ENCODE results near the gene APRT. TPM values are rescaled to one million over a fixed set of nuclear protein-coding genes. Genes with fewer than 3 reads are reported as not detected.

APRT gene
- total RNA-seq, 4 donors from 2014 or later: 60.6 to 141 (median 98.6) TPM

DNA sequence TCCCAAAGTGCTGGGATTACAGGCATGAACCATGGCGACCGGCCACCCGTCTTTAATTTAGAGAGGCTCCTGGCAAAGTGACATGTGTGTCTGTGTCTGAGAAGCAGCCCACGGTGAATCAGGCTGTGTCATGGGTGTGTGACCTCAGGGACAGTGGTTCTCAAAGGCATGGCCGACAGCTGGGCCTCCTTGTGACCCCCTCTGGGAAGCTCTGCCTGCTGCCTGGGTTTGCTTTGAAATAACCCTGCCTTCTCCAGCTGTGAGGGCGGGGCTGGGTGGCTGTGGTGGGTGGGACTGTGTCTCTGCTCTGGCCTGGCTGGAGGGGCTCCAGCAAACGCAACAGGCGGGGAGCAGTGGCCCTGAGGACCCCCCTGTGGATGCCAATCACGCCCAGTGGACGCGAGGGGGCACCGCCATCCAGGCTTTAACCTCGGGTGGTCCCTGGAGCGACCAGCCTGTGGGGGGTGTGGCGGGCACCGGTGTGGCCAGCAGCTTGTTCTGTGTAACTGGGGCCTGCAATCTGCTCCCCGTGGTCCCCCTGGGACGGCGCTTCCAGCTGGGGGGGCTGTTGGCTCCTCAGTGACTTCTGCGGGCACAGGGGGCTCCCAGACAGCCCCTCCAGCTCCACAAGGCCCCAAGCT lies 8.8 kb upstream of the APRT start:
- no peak for DNase-seq (ENCODE audit: extremely low spot score)
- Histone ChIP-seq H3K4me3 (no peak overlapping the region), H3K9me3 (no peaks in the 10 kb centered on the region), H3K36me3 (peaks cover 22 to 53% (median 41%) of the 10 kb centered on the region in 4 donors), H3K4me1 (no peaks in the 10 kb centered on the region), H3K27ac (replicated peaks in 1 of 4) (no peak overlapping the region), H3K27me3 (no peaks in the 10 kb centered on the region)
- intact Hi-C loops (cut with DNase I): no loop called here
- 73% methylated on average over 7 of the region's 20 CpGs for WGBS
- TF ChIP-seq, protein P1, sequence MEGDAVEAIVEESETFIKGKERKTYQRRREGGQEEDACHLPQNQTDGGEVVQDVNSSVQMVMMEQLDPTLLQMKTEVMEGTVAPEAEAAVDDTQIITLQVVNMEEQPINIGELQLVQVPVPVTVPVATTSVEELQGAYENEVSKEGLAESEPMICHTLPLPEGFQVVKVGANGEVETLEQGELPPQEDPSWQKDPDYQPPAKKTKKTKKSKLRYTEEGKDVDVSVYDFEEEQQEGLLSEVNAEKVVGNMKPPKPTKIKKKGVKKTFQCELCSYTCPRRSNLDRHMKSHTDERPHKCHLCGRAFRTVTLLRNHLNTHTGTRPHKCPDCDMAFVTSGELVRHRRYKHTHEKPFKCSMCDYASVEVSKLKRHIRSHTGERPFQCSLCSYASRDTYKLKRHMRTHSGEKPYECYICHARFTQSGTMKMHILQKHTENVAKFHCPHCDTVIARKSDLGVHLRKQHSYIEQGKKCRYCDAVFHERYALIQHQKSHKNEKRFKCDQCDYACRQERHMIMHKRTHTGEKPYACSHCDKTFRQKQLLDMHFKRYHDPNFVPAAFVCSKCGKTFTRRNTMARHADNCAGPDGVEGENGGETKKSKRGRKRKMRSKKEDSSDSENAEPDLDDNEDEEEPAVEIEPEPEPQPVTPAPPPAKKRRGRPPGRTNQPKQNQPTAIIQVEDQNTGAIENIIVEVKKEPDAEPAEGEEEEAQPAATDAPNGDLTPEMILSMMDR (IDR thresholded peaks at IDR 0.05): no peak
- TF ChIP-seq POLR2AphosphoS5 (IDR thresholded peaks at IDR 0.05): no peak

DNA sequence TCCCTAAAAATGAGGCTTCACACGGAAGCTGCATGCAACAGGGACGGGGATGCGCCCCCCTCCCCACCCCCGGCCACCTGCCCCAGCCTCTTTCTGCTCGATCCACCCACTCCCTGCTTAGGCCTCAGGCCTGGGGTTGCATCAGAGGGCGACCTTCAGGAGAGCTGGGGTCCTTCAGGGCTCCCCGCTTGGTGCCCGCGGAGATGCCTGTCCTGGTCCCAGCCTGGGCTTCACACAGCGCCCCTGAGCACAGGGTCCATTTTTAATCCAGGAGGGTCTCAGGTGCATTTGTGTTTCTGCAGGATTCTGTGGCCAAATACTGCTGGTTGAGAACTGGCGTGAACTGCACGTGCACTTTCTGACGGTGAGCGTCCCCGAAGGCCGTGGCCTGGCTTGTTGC lies 7.4 kb upstream of the APRT start:
- intact Hi-C loops (cut with DNase I): loop anchor here (10.0 kb wide), 1 partner anchor 356 kb away; the partner anchor contains the start of gene CDH15
- H3K27ac ChIP-seq (replicated peaks in 1 of 4): no peak overlapping the region
- no peaks in the 10 kb centered on the region for H3K27me3 ChIP-seq
- no peak for DNase-seq (ENCODE audit: extremely low spot score)
- 90% methylated on average over 16 of the region's 16 CpGs for WGBS
- no peak overlapping the region for H3K4me3 ChIP-seq
- H3K36me3 ChIP-seq: peaks cover 13 to 39% (median 33%) of the 10 kb centered on the region in 4 donors
- no peaks in the 10 kb centered on the region for H3K9me3 ChIP-seq
- TF ChIP-seq, protein P1 (IDR thresholded peaks at IDR 0.05): no peak
- TF ChIP-seq POLR2AphosphoS5 (IDR thresholded peaks at IDR 0.05) (no peak), POLR2A (IDR thresholded peaks at IDR 0.05; ENCODE audit: low read depth) (no peak), EP300 (IDR thresholded peaks at IDR 0.05) (no peak)
- no peaks in the 10 kb centered on the region for H3K4me1 ChIP-seq

DNA sequence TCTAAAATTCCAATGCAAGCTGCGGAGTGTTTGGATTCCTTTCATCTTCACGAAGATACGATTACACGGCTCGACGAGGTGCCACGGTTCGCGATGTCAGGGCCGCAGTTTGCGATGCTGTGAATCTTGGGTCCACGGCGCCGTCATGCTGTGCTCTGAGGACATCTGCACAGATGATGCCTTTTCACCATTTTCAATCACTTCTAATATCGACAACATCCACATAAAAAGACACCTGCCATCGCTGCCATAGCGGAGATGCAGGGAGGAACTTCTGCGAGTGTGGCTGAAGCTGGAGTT lies 6.8 kb upstream of the APRT start:
- WGBS: 82% methylated on average over 18 of the region's 18 CpGs
- H3K27ac ChIP-seq (replicated peaks in 1 of 4): no peak overlapping the region
- TF ChIP-seq POLR2AphosphoS5 (IDR thresholded peaks at IDR 0.05) (no peak), POLR2A (IDR thresholded peaks at IDR 0.05; ENCODE audit: low read depth) (no peak), EP300 (IDR thresholded peaks at IDR 0.05) (no peak)
- TF ChIP-seq, protein P1 (IDR thresholded peaks at IDR 0.05): no peak
- no peak for DNase-seq (ENCODE audit: extremely low spot score)
- H3K36me3 ChIP-seq: peaks cover 12 to 33% (median 29%) of the 10 kb centered on the region in 4 donors
- no peak overlapping the region for H3K4me3 ChIP-seq
- H3K27me3 ChIP-seq: no peaks in the 10 kb centered on the region
- peaks cover 0 to 2% (median under 1%) of the 10 kb centered on the region in 4 donors for H3K4me1 ChIP-seq
- no peaks in the 10 kb centered on the region for H3K9me3 ChIP-seq
- intact Hi-C loops (cut with DNase I): loop anchor here (10.0 kb wide), 1 partner anchor 356 kb away; the partner anchor contains the start of gene CDH15

DNA sequence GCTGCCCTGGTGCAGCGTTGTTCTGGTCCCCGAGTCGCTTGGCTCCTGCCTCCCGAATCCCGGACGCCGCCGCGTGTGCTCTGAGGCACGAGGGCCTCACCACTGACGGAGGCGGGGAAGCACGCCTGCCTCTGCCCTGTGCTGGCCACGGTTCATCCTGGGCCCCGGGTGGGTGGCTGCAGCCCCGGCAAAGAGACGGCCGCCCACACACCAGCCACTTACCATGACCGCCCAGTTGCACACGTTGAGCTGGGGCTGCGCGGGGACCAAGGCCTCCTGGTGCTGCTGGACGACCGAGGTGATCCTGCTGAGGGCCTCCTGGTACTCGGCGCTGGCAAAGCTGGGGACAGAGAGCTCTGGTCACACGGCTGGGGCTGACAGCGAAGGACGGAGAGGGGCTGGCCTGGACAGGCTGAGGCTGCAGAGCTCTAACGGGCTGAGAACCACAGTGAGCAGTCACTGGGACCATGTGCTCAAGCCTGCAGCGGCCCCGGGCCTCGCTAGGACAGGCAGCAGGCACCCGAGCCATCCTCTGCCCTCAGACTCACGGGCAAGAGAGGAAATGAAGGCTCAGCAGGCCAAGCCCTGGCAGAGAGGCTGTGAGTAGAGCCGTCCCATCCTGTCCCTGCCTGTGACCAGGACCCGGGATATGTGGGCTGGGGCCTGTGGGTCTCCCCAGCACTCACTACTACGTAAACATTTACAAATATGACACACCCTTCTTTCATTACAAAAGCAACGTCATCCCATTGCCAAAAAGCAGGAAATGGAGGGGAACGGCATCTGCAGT lies 6.3 kb upstream of the APRT start:
- WGBS: 78% methylated on average over 21 of the region's 40 CpGs
- Histone ChIP-seq H3K4me1 (peaks cover 1 to 7% (median 6%) of the 10 kb centered on the region in 4 donors), H3K27me3 (no peaks in the 10 kb centered on the region), H3K36me3 (peaks cover 12 to 31% (median 26%) of the 10 kb centered on the region in 4 donors), H3K27ac (replicated peaks in 1 of 4) (no peak overlapping the region), H3K9me3 (no peaks in the 10 kb centered on the region), H3K4me3 (no peak overlapping the region)
- no peak for TF ChIP-seq EP300 (IDR thresholded peaks at IDR 0.05)
- no peak for TF ChIP-seq POLR2A (IDR thresholded peaks at IDR 0.05; ENCODE audit: low read depth)
- TF ChIP-seq POLR2AphosphoS5 (IDR thresholded peaks at IDR 0.05): no peak
- TF ChIP-seq, protein P1 (IDR thresholded peaks at IDR 0.05): no peak
- intact Hi-C loops (cut with DNase I): loop anchor here (10.0 kb wide), 1 partner anchor 357 kb away; the partner anchor contains the start of gene CDH15
- DNase-seq (ENCODE audit: extremely low spot score): no peak

All from esophagus muscularis mucosa (tissue), 4 donors.